ENCODE results near the gene XXYLT1. TPM values are rescaled to one million over a fixed set of nuclear protein-coding genes. Genes with fewer than 3 reads are reported as not detected.
A peak's percentile ranks its signal among the peaks of the same experiment; 100 is the strongest.

XXYLT1 gene
- total RNA-seq, 1 donor from 2014 or later: 42.9 TPM

GRCh38 chr3:195105389-195105788, 165.6 kb downstream of the XXYLT1 start:
- H3K4me3 Mint-ChIP-seq: no peak overlapping the region
- H3K27ac Mint-ChIP-seq: no peak overlapping the region
- H3K36me3 Mint-ChIP-seq: no peaks in the 10 kb centered on the region
- no peak for TF ChIP-seq CTCF (IDR thresholded peaks at IDR 0.05; ENCODE audit: unreplicated experiment)
- peaks cover 23% of the 10 kb centered on the region for H3K4me1 Mint-ChIP-seq
- H3K9me3 Mint-ChIP-seq: peaks cover 4% of the 10 kb centered on the region
- H3K27me3 Mint-ChIP-seq (ENCODE audit: low read depth): no peaks in the 10 kb centered on the region
- no peak for DNase-seq (ENCODE audit: low spot score in 2 of 2, unreplicated experiment in 2 of 2)

GRCh38 chr3:195104340-195104739, 166.6 kb downstream of the XXYLT1 start:
- no peak for DNase-seq (ENCODE audit: low spot score in 2 of 2, unreplicated experiment in 2 of 2)
- no peak for TF ChIP-seq CTCF (IDR thresholded peaks at IDR 0.05; ENCODE audit: unreplicated experiment)

GRCh38 chr3:195103623-195104022, 167.3 kb downstream of the XXYLT1 start:
- TF ChIP-seq CTCF (IDR thresholded peaks at IDR 0.05; ENCODE audit: unreplicated experiment): no peak
- DNase-seq (ENCODE audit: low spot score in 2 of 2, unreplicated experiment in 2 of 2): no peak
- Mint-ChIP-seq H3K36me3 (no peaks in the 10 kb centered on the region), H3K4me1 (peaks cover 23% of the 10 kb centered on the region), H3K27me3 (ENCODE audit: low read depth) (no peaks in the 10 kb centered on the region), H3K9me3 (peaks cover 4% of the 10 kb centered on the region), H3K4me3 (no peak overlapping the region), H3K27ac (peak overlapping the region; percentile 45)

More at GRCh38 chr3:195104340-195104739, 166.6 kb downstream of the XXYLT1 start:
- Mint-ChIP-seq H3K4me1 (peaks cover 23% of the 10 kb centered on the region), H3K36me3 (no peaks in the 10 kb centered on the region), H3K9me3 (peaks cover 4% of the 10 kb centered on the region), H3K27ac (no peak overlapping the region), H3K27me3 (ENCODE audit: low read depth) (no peaks in the 10 kb centered on the region), H3K4me3 (no peak overlapping the region)

- Mint-ChIP-seq H3K9me3 (peaks cover 4% of the 10 kb centered on the region), H3K4me3 (no peak overlapping the region), H3K27me3 (ENCODE audit: low read depth) (no peaks in the 10 kb centered on the region), H3K36me3 (no peaks in the 10 kb centered on the region), H3K4me1 (peaks cover 22% of the 10 kb centered on the region), H3K27ac (peak overlapping the region; percentile 45)
- TF ChIP-seq CTCF (IDR thresholded peaks at IDR 0.05; ENCODE audit: unreplicated experiment): no peak
- no peak for DNase-seq (ENCODE audit: low spot score in 2 of 2, unreplicated experiment in 2 of 2)
Measured at GRCh38 chr3:195102609-195103467, 168.1 kb downstream of the XXYLT1 start.

GRCh38 chr3:195101927-195102608, 168.9 kb downstream of the XXYLT1 start:
- peaks cover 23% of the 10 kb centered on the region for H3K4me1 Mint-ChIP-seq
- no peak overlapping the region for H3K4me3 Mint-ChIP-seq
- H3K36me3 Mint-ChIP-seq: no peaks in the 10 kb centered on the region
- no peak for DNase-seq (ENCODE audit: low spot score in 2 of 2, unreplicated experiment in 2 of 2)
- TF ChIP-seq CTCF (IDR thresholded peaks at IDR 0.05; ENCODE audit: unreplicated experiment): no peak
- no peaks in the 10 kb centered on the region for H3K27me3 Mint-ChIP-seq (ENCODE audit: low read depth)
- peak overlapping the region; percentile 45 for H3K27ac Mint-ChIP-seq
- H3K9me3 Mint-ChIP-seq: peaks cover 4% of the 10 kb centered on the region
